GM12875 (cell line): ENCODE data around the gene AKTIP.

Experiments
- H3K4me3 ChIP-seq: one replicate; pipeline ENCODE4 v1.5.1; 2011; ENCODE audit warnings: low read depth, low read length, control low read depth
- TF ChIP-seq, protein P1 (sequence below): IDR thresholded peaks from 2 replicates; pipeline ENCODE4 v1.5.1; 2011; ENCODE audit warnings: low read depth, mild to moderate bottlenecking, control low read depth, inconsistent platforms, low read length, moderate library complexity, borderline replicate concordance; ENCODE audit not compliant: insufficient read depth

Gene AKTIP

GRCh38 chr16:53492503-53492902 is 10.5 kb downstream of the AKTIP start:
- TF ChIP-seq, protein P1, sequence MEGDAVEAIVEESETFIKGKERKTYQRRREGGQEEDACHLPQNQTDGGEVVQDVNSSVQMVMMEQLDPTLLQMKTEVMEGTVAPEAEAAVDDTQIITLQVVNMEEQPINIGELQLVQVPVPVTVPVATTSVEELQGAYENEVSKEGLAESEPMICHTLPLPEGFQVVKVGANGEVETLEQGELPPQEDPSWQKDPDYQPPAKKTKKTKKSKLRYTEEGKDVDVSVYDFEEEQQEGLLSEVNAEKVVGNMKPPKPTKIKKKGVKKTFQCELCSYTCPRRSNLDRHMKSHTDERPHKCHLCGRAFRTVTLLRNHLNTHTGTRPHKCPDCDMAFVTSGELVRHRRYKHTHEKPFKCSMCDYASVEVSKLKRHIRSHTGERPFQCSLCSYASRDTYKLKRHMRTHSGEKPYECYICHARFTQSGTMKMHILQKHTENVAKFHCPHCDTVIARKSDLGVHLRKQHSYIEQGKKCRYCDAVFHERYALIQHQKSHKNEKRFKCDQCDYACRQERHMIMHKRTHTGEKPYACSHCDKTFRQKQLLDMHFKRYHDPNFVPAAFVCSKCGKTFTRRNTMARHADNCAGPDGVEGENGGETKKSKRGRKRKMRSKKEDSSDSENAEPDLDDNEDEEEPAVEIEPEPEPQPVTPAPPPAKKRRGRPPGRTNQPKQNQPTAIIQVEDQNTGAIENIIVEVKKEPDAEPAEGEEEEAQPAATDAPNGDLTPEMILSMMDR, result no peak
- no peak overlapping the region for H3K4me3 ChIP-seq

- TF ChIP-seq, protein P1, result no peak
- H3K4me3 ChIP-seq, result no peak overlapping the region
Measured at GRCh38 chr16:53489755-53490154, 13.3 kb downstream of the AKTIP start.

DNA sequence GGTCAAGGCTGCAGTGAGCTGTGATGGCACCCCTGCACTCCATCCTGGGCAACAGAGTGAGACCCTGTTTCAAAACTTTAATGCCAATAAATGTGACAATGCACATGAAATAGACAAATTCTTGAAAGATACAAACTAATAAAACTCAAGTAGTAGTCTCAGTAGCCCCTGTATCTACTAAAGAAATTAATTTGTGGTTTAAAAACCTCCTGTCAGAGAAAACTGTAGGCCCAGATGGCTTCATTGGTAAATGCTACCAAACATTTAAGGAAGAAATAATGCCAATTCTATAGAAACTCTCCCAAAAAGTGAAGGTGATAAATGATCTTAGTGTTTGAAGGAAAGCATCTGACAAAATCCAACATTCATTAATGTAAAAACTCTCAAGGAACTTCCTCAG is 16.8 kb downstream of the AKTIP start:
- TF ChIP-seq, protein P1, result no peak
- no peak overlapping the region for H3K4me3 ChIP-seq

DNA sequence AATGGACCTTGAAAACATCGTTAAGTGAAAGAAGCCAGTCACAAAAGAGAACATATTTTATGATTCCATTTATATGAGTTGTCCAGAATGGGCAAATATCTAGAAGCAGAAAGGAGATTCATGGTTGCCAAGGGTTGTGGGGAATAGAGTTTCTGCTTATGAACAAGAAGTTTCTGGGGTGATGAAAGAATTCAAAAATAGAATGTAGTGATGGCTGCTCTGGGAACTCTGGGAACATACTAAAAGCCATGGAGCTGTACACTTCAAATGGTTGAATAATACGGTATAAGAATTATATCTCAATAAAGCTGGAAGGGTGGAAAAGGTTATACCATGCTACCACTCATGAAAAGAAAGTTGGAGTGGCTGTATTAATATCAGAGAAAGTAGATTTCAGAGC is 18.5 kb downstream of the AKTIP start:
- TF ChIP-seq, protein P1, result no peak
- H3K4me3 ChIP-seq, result no peak overlapping the region

DNA sequence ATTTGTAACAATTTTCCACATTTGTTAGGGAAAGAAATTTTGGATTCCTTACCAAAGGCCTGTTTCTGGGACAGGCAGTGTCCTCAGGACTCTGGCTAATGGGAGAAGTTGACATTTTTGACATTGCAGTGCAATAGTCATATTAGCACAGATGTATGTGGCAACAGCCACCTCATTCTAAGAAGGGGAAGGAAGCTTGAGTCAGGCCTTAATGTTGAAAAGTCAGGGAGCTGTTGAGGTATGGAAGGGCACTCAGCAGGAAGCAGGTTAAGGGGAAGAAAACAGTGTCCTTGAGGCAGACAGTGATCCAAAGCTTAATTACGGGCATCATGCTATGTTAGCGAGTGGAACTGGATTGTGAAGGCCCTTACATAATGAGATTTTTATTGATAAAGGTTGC is 20.9 kb downstream of the AKTIP start:
- TF ChIP-seq, protein P1, result no peak

GRCh38 chr16:53480394-53480793 is 22.6 kb downstream of the AKTIP start:
- no peak overlapping the region for H3K4me3 ChIP-seq
- TF ChIP-seq, protein P1, result no peak

More for the DNA sequence above, 20.9 kb downstream of the AKTIP start:
- H3K4me3 ChIP-seq, result no peak overlapping the region

DNA sequence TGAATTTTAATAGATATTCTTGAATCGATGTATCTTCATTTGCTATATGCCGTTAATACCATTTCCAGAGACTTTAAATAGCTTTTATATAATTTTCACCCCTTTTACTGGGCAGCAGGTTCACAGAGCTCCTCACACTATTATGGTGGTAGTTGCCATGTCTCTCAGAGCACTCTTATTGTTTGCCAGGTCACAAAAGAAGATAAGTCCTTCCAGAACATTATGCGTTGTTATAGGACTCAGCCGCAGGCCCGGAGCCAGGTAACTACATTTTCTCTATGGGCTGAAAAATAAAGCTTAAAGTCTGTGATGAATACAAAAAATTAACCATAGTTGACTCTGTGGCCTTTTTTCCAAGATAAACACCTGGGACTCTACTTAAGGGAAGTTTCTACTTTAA is 24.0 kb downstream of the AKTIP start:
- TF ChIP-seq, protein P1, result no peak
- H3K4me3 ChIP-seq, result no peak overlapping the region
